NCI-H2227 (cell line): ENCODE results near the gene EPC1.
"Not testable (repeated sequence)": the region's sequence is repeated elsewhere in the genome, so short reads cannot be mapped to it uniquely, and the experiment has no call there.

Source experiments
- DNase-seq: peaks from one replicate; lab custom pipeline; 2025; ENCODE audit not compliant: unreplicated experiment; lab: John Stamatoyannopoulos, UW

EPC1 gene

GRCh38 chr10:32241946-32242345 is 105.0 kb downstream of the EPC1 start:
- DNase-seq = no peak

GRCh38 chr10:32240471-32240870 is 106.5 kb downstream of the EPC1 start:
- no peak for DNase-seq

- DNase-seq = no peak
Measured at GRCh38 chr10:32239769-32240168, 107.2 kb downstream of the EPC1 start.

GRCh38 chr10:32237644-32238345 is 109.2 kb downstream of the EPC1 start:
- no peak for DNase-seq

GRCh38 chr10:32234471-32234870 is 112.5 kb downstream of the EPC1 start:
- no peak for DNase-seq

GRCh38 chr10:32233375-32233774 is 113.6 kb downstream of the EPC1 start:
- DNase-seq = not testable (repeated sequence)

- DNase-seq = no peak
Measured at GRCh38 chr10:32232378-32232777, 114.6 kb downstream of the EPC1 start.

- not testable (repeated sequence) for DNase-seq
Measured at GRCh38 chr10:32229788-32230187, 117.2 kb downstream of the EPC1 start.

GRCh38 chr10:32229170-32229569 is 117.8 kb downstream of the EPC1 start:
- no peak for DNase-seq

GRCh38 chr10:32227802-32228201 is 119.2 kb downstream of the EPC1 start:
- no peak for DNase-seq

- no peak for DNase-seq
Measured at GRCh38 chr10:32226624-32227023, 120.3 kb downstream of the EPC1 start.

- DNase-seq = no peak
Measured at GRCh38 chr10:32225976-32226375, 121.0 kb downstream of the EPC1 start.

- DNase-seq = not testable (repeated sequence)
Measured at GRCh38 chr10:32222376-32222775, 124.6 kb downstream of the EPC1 start.

GRCh38 chr10:32219156-32219555 is 127.8 kb downstream of the EPC1 start:
- not testable (repeated sequence) for DNase-seq

- DNase-seq = not testable (repeated sequence)
Measured at GRCh38 chr10:32218206-32219044, 128.5 kb downstream of the EPC1 start.
